Aortic smooth muscle cell (primary cell): ENCODE data around the gene CELF4. TPM values are rescaled to one million over a fixed set of nuclear protein-coding genes. Genes with fewer than 3 reads are reported as not detected.

Experiments used
- total RNA-seq: library from RNA; depleted of rRNA; stranded (reverse); fragments of >200 nt; gene quantifications from 2 replicates; pipeline ENCODE4 v1.2.3, GENCODE V29; 2014

The CELF4 gene
- under 0.01 and 0.40 TPM in 2 replicates for total RNA-seq

GRCh38 chr18:37565101-37565976, at the start of gene CELF4:
CELF4 (minus strand) TSS chr18:37565798.

